Measurements from ENCODE around the gene RPS27L.
"Not testable (repeated sequence)": the region's sequence is repeated elsewhere in the genome, so short reads cannot be mapped to it uniquely, and the experiment has no call there.

RPS27L gene

DNA sequence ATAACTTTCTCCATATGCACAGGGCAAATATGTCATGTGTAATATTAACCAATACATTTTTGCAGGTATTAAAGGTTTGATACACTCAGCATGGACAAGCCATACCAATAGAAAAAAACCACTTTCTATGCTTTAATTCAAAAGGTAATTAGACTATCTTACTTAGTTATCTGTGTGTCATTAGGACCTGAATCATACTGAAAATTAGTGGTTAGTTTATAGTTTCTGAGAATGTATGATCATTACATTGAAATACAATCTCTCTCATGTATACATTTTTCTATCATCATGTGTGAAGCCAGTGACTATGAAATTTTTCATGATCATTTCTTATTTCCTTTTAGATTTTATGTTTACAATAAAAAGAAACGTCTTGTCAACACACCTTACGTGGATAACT is 16.3 kb downstream of the RPS27L start:
- no peak for DNase-seq (ENCODE audit: low read depth, low spot score)

GRCh38 chr15:63136742-63137141 is 20.5 kb downstream of the RPS27L start:
- no peak for DNase-seq (ENCODE audit: low read depth, low spot score)

DNA sequence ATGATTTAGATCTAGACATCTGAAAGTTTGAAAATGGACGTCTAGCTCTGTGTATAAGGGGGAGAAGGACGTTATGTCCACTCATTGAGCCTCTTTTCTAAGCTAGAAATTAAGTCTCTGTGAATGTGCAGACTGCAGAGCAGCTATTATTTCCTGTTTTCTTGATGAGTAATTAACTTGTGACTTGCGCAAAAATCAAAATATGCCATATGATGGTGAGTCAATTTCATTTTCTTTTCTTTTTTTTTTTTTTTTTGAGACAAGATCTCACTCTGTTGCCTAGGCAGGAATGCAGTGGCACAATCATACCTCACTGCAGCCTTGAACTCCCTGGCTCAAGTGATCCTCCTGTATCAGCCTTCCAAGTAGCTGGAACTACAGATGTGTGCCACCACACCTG is 21.5 kb downstream of the RPS27L start:
- DNase-seq (ENCODE audit: low read depth, low spot score), result no peak

GRCh38 chr15:63135281-63135680 is 22.0 kb downstream of the RPS27L start:
- no peak for DNase-seq (ENCODE audit: low read depth, low spot score)

- DNase-seq (ENCODE audit: low read depth, low spot score), result no peak
Observed at GRCh38 chr15:63134245-63134985, 22.9 kb downstream of the RPS27L start.

- DNase-seq (ENCODE audit: low read depth, low spot score), result no peak
Observed at GRCh38 chr15:63133786-63134185, 23.5 kb downstream of the RPS27L start.

GRCh38 chr15:63126726-63127125 is 30.6 kb downstream of the RPS27L start:
- DNase-seq (ENCODE audit: low read depth, low spot score), result no peak

DNA sequence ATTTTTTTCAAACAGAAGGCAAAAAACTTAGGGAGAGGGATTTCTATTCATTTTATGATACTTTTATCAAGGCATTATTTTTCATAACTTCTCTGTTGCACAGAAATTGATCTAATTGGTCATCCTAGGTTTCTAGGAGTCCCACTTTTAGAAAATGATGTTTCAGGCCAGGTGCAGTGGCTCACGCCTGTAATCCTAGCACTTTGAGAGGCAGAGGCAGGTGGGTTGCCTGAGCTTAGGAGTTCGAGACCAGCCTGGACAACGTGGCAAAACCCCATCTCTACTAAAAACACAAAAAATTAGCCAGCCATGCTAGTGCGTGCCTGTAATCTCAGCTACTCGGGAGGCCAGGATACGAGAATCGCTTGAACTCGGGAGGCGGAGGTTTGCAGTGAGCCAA is 32.8 kb downstream of the RPS27L start:
- DNase-seq (ENCODE audit: low read depth, low spot score), result no peak

DNA sequence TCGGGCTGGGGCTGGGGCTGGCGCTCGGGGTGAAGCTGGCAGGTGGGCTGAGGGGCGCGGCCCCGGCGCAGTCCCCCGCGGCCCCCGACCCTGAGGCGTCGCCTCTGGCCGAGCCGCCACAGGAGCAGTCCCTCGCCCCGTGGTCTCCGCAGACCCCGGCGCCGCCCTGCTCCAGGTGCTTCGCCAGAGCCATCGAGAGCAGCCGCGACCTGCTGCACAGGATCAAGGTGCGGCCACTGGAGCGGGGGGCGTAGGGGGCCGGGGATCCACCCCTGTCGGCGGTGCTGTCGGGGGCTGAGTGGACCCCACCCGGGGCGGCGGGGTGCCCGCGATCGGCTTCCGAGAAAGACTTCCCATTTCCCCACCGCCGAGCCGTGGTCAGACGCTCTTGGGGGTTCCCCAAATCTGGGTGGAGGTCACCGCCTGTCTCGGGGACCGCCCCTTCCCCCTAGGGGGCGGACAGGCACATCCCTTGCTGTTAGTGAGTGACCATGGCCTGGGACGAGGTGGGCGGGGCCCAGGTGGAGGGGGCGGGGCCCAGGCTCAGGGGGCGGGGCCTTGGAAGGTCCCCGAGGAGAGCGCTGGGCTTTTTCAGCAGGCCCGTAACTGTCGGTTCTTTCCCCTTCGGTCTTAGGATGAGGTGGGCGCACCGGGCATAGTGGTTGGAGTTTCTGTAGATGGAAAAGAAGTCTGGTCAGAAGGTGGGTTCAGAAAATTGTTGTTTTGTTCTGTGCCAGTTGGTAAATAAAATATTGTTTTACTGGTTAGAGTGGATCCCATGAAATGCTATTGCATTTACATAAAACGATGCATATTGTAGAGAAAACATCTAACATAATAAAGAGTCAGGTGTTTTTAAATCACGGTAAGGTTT is 35.0 kb downstream of the RPS27L start:
- DNase-seq (ENCODE audit: low read depth, low spot score), result no peak

GRCh38 chr15:63121382-63122001 is 35.8 kb downstream of the RPS27L start, which contains the start of gene LACTB:
TSS of gene LACTB (plus strand) at chr15:63121861. CDS start at chr15:63121872, 11 bp downstream.
- DNase-seq (ENCODE audit: low read depth, low spot score), result peak; percentile 62

DNA sequence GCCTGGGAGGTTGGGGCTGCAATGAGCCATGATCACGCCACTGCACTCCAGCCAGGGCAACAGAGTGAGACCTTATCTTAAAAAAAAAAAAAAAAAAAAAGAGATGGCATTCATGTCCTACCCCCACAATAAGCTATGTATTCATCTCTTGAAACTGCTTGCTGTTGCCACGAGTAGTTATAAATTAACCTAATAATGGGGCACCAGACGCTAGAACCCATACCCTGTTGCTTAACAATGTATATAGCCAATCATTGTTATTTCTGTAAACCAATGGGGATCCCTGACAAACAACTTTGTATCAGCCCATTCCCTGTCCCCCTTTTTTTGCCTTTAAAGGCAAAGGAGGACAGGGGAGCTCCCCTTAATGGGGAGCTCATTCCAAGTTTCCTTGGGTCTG is 38.4 kb downstream of the RPS27L start:
- no peak for DNase-seq (ENCODE audit: low read depth, low spot score)

DNA sequence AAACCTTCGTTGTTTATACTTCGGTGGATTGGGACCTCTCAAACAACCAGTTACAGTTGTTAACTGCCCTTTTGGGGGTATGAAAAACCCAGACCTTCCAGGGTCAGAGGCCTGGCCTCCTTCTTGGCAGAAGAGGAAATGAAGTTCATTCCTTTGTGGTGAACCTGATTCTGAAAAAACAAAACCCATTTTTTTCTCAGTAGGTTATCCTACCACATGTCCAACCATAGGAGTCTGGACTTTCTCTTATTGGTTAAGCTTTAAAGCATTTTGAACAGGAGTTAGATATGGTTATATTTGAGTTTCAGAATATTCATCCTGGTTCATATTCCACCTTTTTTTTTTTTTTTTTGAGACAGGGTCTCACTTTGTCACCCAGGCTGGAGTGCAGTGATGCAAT is 42.8 kb downstream of the RPS27L start:
- DNase-seq (ENCODE audit: low read depth, low spot score), result no peak

- no peak for DNase-seq (ENCODE audit: low read depth, low spot score)
Observed at GRCh38 chr15:63112871-63113270, 44.4 kb downstream of the RPS27L start.

DNA sequence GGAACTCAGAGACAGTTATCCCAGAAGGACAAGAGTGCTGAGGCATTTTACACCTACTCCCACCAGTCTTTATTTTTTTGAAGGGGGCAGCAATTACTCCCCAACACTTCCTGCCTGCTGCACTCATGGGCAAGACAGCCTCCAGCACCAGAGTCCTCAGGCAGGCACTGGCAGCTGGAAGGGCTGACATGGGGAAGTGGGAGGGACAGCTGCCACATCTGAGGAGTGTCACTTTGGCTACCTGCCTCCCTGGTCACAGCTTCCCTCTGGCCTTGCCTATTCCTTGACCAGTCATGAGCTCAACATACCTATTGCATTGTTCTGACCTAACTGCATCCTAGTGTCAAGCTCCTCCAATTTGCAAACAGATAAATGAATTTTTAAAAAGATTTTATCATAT is 45.8 kb downstream of the RPS27L start:
- DNase-seq (ENCODE audit: low read depth, low spot score), result no peak

DNA sequence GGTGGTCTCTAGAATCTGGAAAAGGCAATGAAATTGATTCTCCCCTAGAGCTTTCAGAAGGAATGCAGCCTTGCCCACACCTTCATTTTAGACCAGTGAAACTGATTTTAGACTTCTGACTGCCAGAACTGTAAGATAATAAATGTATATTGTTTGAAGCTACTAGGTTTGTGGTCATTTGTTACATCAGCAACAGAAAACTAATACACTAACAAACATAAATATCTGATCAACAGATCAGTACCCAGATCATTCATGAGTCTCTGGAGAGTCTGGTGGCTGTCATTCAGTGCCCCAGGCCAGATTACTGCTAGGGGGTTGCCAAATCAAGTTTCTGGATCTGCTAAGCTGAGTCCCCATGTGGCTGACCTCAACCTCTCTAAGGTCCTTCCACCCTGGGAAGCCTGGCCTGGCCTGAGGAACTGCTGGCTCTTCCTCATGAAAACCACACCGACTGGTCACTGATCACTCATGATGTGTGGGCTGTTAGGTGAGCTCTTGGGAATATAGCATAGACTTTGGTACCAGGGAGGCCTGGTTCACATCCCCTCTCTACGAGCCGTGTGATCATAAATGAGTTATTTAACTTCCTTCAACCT is 46.8 kb downstream of the RPS27L start:
- DNase-seq (ENCODE audit: low read depth, low spot score), result no peak

DNA sequence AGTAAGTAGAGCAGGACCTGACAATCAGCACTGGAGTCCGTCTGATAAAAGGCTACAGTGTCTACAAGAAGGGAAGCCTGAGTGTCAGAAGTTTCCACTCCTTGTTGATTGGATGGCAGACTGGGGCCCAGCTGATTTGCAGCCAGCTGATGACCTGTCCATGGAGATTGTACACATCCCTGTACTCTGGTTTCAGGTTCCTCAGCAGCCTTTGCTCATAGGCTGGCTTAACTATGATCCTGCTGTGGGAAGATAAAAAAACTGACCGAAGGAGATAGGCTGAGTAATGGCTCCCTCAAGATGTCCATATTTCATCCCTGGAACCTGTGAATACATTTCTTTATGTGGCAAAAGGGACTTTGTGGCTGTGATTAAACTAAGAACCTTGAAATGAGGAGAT is 47.4 kb downstream of the RPS27L start:
- no peak for DNase-seq (ENCODE audit: low read depth, low spot score)

- DNase-seq (ENCODE audit: low read depth, low spot score), result no peak
Observed at GRCh38 chr15:63109498-63109897, 47.8 kb downstream of the RPS27L start.

DNA sequence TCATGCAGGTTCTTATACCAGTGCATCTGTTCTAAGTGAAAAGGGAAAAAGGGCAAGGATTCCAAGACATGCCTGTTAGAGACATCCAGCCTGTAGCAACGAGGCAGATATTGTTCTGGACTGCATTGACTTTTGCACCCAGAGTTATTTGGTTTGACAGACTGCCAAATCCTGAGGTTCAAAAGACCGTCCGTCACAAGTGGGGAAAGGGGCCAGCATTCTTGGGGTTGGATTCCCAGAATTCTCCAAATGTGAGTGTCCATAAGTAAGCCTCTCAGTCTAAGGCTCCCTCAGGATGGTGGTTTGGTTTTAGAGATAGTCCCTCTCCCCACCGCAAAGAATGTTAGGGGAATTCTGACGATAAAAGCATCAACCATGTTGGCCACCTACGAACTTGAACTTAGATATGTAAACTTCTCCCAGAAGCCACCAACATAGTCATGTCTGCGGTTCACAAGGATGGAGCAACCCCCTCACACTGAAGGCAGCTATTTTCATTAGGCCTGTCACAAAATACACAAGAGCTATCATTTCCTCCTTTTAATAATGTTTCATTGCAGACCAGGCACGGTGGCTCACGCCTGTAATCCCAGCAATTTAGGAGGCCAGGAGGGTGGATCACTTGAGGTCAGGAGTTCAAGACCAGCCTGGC is 49.3 kb downstream of the RPS27L start:
- DNase-seq (ENCODE audit: low read depth, low spot score), result peak; percentile 79

DNA sequence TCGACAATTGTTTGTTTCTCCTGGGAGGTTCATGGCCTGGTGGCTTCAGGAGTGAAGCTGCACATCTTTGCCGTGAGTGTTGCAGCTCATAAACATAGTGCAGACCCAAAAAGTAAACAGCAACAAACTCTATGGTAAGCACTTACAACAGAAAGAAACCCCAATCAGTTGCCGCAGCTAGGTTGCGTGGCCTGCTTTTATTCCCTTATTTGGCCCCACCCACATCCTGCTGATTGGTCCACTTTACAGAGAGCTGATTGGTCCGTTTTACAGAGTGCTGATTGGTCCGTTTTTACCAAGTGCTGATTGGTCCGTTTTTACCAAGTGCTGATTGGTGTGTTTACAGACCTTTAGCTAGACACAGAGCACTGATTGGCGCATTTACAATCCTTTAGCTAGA is 51.9 kb downstream of the RPS27L start:
- DNase-seq (ENCODE audit: low read depth, low spot score), result not testable (repeated sequence)

GRCh38 chr15:63104727-63105126 is 52.5 kb downstream of the RPS27L start:
- no peak for DNase-seq (ENCODE audit: low read depth, low spot score)

GRCh38 chr15:63103416-63103815 is 53.9 kb downstream of the RPS27L start:
- no peak for DNase-seq (ENCODE audit: low read depth, low spot score)
